Left colon (tissue), 2 donors: Measurements from ENCODE around the gene ZNF460. TPM values are rescaled to one million over a fixed set of nuclear protein-coding genes. Genes with fewer than 3 reads are reported as not detected.

Experiments used
- ATAC-seq: fragments of 200-7000 bp; cut with Tn5 transposase; one replicate; pipeline ENCODE4 v1.9.1; 2020; ENCODE audit warnings: mild to moderate bottlenecking, moderate library complexity
- DNase-seq, 2 donors: peaks; one replicate each; pipeline ENCODE4 v3.0.0-alpha.2; 2020
- intact Hi-C, 2 donors: fragments of 100-400 bp; cut with DNase I in 1 of 2; cut with micrococcal nuclease in 1 of 2; formaldehyde crosslinking; loops; one replicate each; pipeline versions ENCODE4 v1.11.2 to v1.14.0; 2022; cut with DNase I, micrococcal nuclease
- total RNA-seq, 2 donors: library from RNA; stranded (reverse); fragmentation: NEBNext Ultra II Directional; extraction: Animal tissue kit (Norgen Biotek cat#: 25700); gene quantifications; one replicate each; pipeline ENCODE4 v1.2.1, GENCODE V29; 2021
- donor health status: DM: no; HTN: no; CAD: no.
- donor health status: DM: yes; HTN: yes; CAD: no.

The ZNF460 gene
- total RNA-seq, 2 donors from 2014 or later, result 33.1 to 41.6 TPM

GRCh38 chr19:57321751-57322150, 41.5 kb downstream of the ZNF460 start:
- DNase-seq (no peak), ATAC-seq (no peak)
- intact Hi-C loops, result no loop called here

GRCh38 chr19:57324992-57325391, 44.7 kb downstream of the ZNF460 start:
- no peak for ATAC-seq
- no peak for DNase-seq
- intact Hi-C loops, result no loop called here

- ATAC-seq, result no peak
- intact Hi-C loops, result no loop called here
- no peak for DNase-seq
These were observed 47.7 kb downstream of the ZNF460 start for GRCh38 chr19:57327993-57328392.

GRCh38 chr19:57334191-57334590, 53.9 kb downstream of the ZNF460 start:
- no peak for ATAC-seq
- intact Hi-C loops, result no loop called here
- DNase-seq, result no peak

GRCh38 chr19:57338877-57339276, 58.6 kb downstream of the ZNF460 start:
- intact Hi-C loops, result no loop called here
- DNase-seq (no peak), ATAC-seq (no peak)

- DNase-seq (no peak), ATAC-seq (no peak)
- intact Hi-C loops, result no loop called here
These were observed 62.3 kb downstream of the ZNF460 start for GRCh38 chr19:57342582-57342981.

Other genes with a start within 250 kb of the ZNF460 start
- gene USP29, start 160.5 kb upstream of the ZNF460 start, total RNA-seq, result not detected
- not detected for gene ZIM3, start 135.3 kb upstream of the ZNF460 start, total RNA-seq
- gene DUXA, start 113.0 kb upstream of the ZNF460 start, total RNA-seq, result not detected
- gene ZNF264, start 89.0 kb upstream of the ZNF460 start, total RNA-seq, result 10 to 100 TPM; 28.2 to 29.4 TPM
- under 1 TPM; 0.67 to 0.89 TPM for gene AURKC, start 49.5 kb upstream of the ZNF460 start, total RNA-seq
- gene ZNF805, start 39.9 kb upstream of the ZNF460 start, total RNA-seq, result 10 to 100 TPM in 1 of 2 donors, 1 to 10 TPM in 1; 9.5 to 10.4 TPM
- 1 to 10 TPM; 2.8 to 3.5 TPM for gene ZNF543, start 40.0 kb downstream of the ZNF460 start, total RNA-seq
- gene ZNF304, start 70.8 kb downstream of the ZNF460 start, total RNA-seq, result 1 to 10 TPM; 3.0 to 3.3 TPM
- gene TRAPPC2B, start 83.1 kb downstream of the ZNF460 start, total RNA-seq, result 1 to 10 TPM; 4.4 to 4.5 TPM
- gene ZNF547, start 83.1 kb downstream of the ZNF460 start, total RNA-seq, result 1 to 10 TPM; 1.4 to 1.8 TPM
- 10 to 100 TPM in 1 of 2 donors, 1 to 10 TPM in 1; 8.1 to 10.7 TPM for gene ZNF548, start 109.4 kb downstream of the ZNF460 start, total RNA-seq
- gene ZNF17, start 130.7 kb downstream of the ZNF460 start, total RNA-seq, result 10 to 100 TPM in 1 of 2 donors, 1 to 10 TPM in 1; 7.7 to 12.1 TPM
- gene ZNF749, start 154.8 kb downstream of the ZNF460 start, total RNA-seq, result 1 to 10 TPM; 7.3 to 8.3 TPM
- gene VN1R1, start 176.7 kb downstream of the ZNF460 start, total RNA-seq, result under 1 TPM; 0.37 to 0.50 TPM
- 1 to 10 TPM; 3.2 to 3.8 TPM for gene ZNF772, start 197.1 kb downstream of the ZNF460 start, total RNA-seq
- 1 to 10 TPM; 3.2 to 4.0 TPM for gene ZNF419, start 207.3 kb downstream of the ZNF460 start, total RNA-seq
- gene ZNF773, start 219.5 kb downstream of the ZNF460 start, total RNA-seq, result 1 to 10 TPM; 2.6 to 5.0 TPM
- 1 to 10 TPM; 2.7 to 3.5 TPM for gene ZNF549, start 246.9 kb downstream of the ZNF460 start, total RNA-seq